ENCODE data around the gene DNAH3.
"Not testable (repeated sequence)": the region's sequence is repeated elsewhere in the genome, so short reads cannot be mapped to it uniquely, and the experiment has no call there.

- TF ChIP-seq CTCF, POLR2A (IDR thresholded peaks at IDR 0.05): not testable (repeated sequence)
Measured at GRCh38 chr16:21156011-21156410, 5.4 kb upstream of the DNAH3 start.

Data from testis (tissue), 2 donors.